ENCODE data around the gene NEDD4.

DNA sequence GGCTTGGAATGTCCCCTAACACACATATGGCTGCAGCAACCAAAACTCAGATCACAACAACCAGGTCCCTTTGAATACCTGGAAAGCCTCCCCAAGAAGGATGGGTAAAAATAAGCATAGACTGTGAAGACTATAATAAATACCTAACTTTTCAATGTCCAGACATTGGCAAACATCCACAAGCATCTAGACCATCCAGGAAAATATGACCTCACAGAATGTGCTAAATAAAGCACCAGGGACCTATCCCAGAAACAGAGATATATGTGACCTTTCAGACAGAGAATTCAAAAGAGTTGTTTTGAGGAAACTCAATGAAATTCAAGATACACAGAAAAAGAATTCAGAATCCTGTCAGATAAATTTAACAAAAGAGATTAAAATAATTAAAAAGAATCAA, 109.2 kb downstream of the NEDD4 start:
- TF ChIP-seq, protein P1, sequence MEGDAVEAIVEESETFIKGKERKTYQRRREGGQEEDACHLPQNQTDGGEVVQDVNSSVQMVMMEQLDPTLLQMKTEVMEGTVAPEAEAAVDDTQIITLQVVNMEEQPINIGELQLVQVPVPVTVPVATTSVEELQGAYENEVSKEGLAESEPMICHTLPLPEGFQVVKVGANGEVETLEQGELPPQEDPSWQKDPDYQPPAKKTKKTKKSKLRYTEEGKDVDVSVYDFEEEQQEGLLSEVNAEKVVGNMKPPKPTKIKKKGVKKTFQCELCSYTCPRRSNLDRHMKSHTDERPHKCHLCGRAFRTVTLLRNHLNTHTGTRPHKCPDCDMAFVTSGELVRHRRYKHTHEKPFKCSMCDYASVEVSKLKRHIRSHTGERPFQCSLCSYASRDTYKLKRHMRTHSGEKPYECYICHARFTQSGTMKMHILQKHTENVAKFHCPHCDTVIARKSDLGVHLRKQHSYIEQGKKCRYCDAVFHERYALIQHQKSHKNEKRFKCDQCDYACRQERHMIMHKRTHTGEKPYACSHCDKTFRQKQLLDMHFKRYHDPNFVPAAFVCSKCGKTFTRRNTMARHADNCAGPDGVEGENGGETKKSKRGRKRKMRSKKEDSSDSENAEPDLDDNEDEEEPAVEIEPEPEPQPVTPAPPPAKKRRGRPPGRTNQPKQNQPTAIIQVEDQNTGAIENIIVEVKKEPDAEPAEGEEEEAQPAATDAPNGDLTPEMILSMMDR (IDR thresholded peaks at IDR 0.05; ENCODE audit: poor library complexity, severe bottlenecking), result no peak
- TF ChIP-seq POLR2AphosphoS5 (IDR thresholded peaks at IDR 0.05), result no peak
- TF ChIP-seq EZH2 (IDR thresholded peaks at IDR 0.05; ENCODE audit: borderline replicate concordance, insufficient read depth, low read length, poor library complexity, severe bottlenecking), result no peak
- TF ChIP-seq REST (IDR thresholded peaks at IDR 0.05; ENCODE audit: borderline replicate concordance), result no peak
- TF ChIP-seq EP300 (conservative IDR thresholded peaks at IDR 0.05; ENCODE audit: poor library complexity, severe bottlenecking), result no peak
- TF ChIP-seq TAF1 (IDR thresholded peaks at IDR 0.05; ENCODE audit: low read depth), result no peak
- TF ChIP-seq SMC3 (conservative IDR thresholded peaks at IDR 0.05; ENCODE audit: poor library complexity), result no peak
- no peak for TF ChIP-seq RAD21 (conservative IDR thresholded peaks at IDR 0.05)
- TF ChIP-seq MXI1 (conservative IDR thresholded peaks at IDR 0.05; ENCODE audit: poor library complexity, severe bottlenecking), result no peak

Data from neural cell (in vitro differentiated cells).